CMK (cell line): ENCODE results near the gene ZNF469.

ENCODE experiments used
- DNase-seq: peaks from one replicate; pipeline ENCODE4 v3.0.0-alpha.2; 2010; ENCODE audit warnings: low read depth

Gene ZNF469

DNA sequence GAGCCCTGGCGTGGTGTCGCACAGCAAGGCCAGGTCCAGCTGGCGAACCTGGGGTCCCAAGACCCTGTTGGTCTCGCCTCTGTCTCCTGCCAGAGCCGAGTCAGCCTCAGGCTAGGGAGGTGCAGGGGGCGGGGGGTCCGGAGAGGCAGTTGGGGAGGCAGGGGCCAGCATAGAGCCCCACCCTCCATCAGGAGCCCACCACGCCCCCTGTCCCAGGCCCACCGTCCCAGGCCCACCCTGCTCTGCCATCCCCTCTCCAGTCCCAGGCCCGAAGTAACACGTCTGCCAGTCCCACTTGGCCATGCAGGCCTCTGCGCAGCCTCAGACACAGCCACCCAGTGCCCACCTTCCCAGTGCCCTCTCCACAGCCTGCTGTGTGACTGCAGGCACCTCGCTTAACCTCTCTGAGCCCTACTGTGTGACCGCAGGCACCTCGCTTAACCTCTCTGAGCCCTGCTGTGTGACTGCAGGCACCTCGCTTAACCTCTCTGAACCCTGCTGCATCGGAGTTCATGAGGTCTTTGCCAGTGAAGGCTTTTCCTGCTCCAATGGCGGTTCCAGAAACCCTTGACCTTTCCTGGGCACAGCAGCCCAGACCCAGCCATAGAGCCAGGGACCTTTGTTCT is 29.3 kb downstream of the ZNF469 start:
- DNase-seq, result no peak

DNA sequence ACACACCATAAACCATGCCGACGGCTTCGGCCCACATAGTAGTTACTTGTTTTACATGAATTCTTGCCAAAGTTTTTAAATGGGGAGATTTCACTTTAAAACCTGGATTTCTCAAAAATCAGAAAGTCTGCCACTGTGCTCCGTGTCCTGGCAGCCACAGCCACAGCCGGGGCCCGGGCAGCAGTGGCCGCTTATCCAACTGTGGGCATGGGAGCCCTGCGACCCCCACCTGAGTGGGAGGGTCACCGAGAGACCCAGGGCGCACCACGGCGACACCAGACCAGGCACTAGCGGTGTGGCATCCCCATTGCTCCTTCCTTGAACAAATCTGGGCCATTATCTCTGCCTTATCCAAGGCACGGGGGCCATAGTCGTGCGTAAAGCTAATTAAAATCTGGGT is 30.0 kb downstream of the ZNF469 start:
- DNase-seq, result no peak

DNA sequence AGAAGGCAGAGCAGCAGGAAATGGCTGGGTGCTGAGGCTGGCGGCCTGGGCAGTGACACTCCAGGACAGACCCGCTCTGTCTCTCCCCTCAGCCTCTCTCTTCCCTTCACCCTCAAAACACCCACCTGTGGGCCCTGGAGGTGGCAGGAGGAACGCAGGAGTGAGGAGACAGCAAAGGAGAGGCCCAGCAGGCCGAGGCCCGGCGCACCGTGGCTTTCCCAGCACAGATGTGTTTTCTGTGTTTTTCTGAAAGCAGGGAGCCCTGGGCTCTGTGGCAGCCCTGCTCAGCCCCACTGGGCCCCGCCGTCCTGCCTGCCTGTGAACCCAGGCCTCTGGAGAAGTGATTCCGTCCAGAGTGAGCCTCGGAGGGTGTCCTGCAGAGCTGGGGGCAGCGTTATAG is 30.5 kb downstream of the ZNF469 start:
- DNase-seq, result no peak

DNA sequence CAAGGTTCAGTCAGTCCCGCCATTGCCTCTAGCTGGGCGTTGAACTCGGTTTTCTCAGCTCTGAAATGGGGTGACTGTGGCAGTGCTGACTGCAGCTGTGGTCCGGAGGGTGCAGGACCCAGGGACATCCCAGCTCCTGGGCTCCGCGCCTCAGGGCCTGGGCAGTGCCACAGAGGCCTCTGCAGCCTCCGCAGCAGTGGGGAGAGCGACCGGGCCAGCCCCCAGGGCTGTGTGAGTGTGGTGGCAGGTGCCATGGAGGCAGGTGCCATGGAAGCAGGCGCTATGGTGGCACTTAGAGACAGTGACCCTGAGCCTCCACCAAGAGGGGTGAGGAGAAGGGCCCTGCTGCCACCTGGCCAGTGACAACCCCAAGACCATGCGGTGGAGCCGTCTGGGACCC is 30.9 kb downstream of the ZNF469 start:
- DNase-seq, result no peak

DNA sequence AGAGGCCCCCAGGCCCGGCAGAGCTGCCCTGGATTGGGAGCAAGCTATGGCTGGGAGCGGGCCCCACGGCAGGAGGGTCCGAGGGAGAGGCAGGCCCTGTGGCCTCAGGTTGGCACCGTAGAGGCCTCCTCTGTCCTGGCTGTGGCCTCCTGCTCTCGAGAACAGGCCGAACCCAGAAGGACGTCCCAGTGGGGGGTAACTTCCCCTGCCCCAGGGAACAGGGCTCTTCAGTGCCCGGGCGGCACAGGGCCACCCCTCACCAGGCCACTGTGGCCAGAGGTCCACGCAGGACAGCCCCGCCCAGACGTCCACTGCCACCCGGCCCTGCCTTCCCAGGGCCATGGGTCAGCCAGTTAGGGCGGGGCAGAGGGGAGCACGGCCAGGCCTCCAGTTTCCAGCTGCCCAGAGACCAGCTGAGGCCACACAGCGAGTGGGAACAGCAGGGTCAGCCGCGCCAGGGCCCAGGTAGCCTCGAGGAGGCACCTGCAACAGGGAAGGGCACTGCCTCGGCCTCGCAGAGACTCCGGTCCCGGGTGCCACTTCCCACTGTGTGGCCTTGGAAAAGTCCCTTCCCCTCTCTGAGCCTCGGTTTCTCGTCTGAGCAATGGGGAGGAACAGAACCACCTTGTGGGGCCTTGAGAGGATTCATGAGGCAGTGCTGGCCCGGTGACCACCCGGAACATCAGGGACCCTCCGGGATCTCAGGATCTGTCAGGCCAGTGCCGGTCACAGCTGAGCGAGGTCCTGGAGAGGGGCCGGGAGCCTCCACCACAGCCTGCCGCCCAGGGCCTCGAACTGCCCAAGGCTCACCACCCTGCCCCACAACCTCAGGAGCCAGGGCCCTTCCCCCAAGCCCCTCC is 32.0 kb downstream of the ZNF469 start:
- DNase-seq, result no peak

DNA sequence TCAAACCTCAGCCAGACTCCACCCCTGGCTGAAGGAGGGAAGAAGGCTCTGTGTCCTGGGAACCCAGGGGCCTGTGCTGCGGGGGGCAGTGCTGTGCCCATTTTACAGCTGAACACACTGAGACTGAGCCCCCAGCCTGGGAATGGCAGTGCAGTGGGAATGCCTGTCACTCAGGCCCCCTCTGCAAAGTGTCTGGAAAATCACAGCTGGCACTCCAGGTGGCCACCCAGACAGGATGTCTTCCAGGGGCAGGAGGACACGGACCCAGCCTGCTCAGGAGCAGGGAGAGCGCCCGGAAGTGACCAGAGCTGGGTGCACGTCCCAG is 32.6 kb downstream of the ZNF469 start:
- no peak for DNase-seq

DNA sequence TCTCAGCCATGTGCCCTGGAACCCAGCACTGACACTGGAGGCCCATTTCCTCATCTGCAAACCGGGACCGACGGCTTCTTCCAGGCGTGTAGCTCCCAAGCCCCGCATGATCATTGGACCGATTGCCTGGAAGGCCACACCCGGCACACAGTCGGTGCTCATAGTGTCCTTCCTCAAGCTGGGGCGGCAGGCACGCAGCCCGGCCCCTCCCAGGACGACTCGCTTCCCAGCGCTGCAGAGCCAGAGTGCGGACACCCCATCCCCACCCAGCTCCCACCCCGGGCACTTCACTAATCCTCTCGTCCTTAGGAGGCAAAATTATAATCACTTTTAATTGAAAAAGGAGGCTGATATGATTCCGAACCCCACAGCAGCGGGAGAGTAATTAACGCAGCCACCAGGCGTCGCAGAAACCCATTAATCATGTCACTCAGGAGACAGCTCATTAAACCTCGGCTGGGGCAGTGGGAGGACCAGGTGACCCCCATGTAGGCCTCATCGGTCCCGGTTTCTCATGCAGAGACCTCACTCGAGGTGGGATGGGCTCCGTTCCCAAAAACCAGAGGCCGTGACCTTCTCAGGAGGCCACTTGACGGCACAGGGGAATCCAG is 33.1 kb downstream of the ZNF469 start:
- no peak for DNase-seq

DNA sequence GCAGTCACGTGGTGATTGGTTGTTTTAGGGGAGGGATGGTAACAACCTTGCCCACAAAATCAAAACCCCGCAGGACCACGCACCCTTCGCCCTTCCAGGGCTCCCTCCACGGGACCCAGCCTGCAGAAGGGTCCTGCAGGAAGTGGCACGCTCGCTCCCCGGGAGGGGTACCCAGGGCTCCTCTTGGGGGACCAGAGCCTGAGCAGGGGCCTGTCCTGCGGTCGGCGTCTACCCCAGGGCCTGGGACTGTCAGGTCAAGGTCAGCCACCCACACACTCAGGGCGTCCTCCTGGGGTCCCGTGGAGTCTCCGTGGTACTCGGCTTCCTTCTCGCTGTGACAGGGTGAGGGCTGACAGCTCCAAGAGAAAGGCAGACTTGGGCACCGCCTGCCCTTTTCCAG is 33.9 kb downstream of the ZNF469 start:
- DNase-seq, result no peak

DNA sequence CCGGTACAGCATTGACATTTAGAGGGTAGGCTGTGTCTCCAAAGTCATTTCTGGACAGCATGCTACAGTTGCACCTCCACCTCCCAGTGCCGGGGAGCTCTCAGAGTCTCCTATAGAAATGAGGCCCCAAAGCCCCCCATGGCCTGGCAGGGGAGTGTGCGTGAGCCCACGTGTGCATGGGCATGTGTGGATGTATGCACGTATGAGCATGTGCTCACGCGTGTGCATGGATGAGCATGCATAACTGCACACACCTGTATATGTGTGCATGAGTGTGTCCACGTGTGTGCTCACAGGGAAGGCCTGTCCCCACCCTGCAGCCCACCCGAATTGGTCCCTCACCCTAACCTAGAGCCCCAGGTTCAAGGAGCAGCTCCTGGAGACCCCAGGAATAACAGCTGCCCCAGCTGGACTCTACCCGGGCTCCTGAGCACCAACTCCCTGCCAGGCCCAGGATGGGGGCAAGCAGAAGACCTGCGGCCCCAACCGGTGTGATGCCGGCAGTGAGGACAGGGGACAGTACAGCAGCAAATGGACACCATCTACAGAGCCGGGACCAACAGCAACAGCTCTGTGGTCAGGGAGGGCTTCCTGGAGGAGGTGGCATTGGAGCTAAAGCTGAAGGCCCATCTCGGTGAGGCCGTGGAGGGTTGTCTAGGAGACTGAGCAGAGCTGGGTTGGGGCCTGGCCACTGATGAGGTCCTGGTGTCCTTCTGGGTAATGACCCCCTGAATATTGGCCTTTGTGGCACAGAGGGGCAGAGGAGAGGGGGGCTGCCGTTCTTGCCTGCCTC is 35.1 kb downstream of the ZNF469 start:
- DNase-seq, result no peak

DNA sequence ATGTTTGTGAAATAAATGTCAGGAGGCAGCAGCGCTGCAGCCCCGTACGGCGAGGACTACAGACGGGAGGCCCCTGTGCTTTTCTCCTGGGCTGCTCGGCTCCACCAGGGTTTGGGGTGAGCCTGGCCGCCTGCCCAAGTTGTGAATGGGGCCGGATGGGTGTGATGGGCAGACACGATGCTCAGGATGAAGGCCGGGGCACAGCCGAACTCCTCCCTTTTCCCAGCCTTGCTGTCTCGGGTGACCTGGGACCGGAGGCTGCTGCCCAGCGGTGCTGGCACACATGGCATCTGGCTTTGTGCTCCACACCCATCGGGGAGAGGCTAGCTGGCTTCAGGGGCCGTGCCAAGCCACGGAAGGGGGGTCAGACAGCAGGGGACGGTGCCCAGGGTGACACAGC is 36.1 kb downstream of the ZNF469 start:
- DNase-seq, result no peak

DNA sequence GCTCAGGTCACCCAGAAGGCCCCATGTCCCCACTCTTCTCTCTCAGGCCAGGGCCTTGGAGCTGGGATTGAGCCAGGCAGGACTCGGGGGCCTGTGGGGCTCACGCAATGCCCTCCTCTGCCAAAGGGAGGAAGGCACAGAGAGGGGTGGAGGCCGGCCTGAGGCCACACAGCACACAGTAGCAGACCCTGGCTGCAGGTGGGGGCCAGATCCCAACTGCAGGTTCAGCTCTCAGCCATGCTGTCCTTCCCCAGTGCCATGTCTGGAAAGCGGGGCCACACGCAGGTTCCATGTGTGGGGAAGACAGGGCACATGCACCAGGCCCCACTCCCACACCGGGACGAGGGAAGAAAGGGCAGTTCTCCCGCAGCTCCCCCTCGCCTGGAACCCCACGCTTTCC is 37.0 kb downstream of the ZNF469 start:
- no peak for DNase-seq

DNA sequence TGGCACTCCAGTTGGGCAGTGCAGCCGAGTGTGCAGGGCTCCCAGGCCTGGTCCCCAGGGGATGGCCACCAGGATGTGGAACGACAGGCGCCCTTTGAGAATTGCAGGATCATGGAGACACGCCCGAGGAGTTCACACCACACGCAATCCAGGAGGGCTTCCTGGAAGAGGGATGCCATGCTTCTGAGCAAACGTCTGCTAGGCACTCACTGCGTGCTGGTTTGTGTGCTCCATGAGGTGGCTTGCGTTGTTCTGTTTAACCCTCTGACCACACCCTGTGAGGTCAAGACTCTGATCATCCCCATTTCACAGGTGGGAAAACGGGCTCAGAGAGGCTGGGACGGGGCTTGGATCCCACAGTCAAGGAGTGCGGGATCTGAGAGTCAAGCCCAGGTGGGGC is 37.7 kb downstream of the ZNF469 start:
- DNase-seq, result no peak

DNA sequence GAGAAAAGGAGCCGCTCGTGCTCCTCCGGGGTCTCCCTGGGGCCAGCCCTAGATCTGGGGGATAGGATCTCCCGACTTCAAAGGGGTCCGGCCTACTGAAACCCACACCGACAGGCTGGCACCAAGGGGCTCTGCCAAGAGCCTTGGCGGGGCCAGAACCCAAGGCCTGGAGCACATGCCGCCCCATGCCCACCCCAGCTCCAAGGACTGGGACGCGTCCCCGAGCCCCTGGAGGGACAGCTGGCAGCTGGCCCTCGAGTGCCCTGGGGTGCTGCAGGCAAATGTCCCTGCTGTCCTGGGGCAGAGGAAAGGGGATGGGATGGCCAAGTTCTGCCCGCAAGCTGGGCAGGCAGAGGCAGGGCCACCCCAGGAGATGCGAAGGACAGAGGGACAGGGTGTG is 38.5 kb downstream of the ZNF469 start:
- no peak for DNase-seq

DNA sequence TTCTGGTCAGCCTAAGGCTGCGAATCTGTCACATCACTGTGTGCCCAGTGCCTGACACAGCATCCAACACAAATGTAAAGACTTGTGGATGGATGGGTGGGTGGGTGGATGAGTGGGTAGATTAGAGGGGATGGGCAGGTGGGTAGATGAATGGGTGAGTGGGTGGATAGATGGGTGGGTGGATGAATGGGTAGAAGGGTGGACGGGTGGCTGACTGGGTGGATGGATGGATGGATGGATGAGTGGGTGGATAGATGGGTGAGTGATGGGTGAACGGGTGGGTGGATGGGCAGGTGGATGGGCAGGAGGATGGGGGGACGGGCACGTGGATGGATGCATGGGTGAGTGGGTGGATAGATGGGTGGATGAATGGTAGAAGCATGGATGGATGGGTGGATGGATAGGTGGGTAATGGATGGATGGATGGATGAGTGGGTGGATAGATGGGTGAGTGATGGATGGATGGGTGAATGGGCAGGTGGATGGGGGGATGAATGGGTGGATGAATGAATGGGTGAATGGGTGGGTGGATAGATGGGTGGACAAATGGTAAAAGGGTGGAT is 39.2 kb downstream of the ZNF469 start:
- DNase-seq, result no peak

DNA sequence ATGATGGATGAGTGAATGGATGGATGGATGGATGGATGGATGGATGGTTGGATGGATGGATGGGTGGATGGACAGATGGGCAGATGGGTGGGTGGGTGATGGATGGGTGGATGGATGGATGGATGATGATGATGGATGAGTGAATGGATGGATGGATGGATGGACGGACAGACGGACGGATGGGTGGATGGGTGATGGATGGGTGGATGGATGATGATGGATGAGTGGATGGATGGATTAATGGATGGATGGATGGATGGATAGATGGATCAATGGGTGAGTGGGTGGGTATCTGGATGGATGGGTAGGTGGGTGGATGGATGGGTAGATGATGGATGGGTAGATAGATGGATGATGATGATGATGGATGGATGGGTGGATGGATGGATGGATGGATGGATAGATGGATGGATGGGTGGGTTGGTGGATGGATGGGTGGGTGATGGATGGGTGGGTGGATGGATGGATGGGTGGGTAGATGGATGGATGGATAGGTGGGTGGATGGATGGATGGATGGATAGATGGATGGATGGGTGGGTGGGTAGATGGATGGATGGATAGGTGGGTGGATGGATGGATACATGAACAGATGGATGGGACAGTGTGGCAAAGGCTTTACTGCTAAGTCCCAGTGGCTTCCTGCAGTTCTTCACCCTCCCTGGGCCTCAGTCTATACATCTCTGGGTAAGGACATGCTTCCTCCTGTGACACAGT is 40.1 kb downstream of the ZNF469 start:
- no peak for DNase-seq

DNA sequence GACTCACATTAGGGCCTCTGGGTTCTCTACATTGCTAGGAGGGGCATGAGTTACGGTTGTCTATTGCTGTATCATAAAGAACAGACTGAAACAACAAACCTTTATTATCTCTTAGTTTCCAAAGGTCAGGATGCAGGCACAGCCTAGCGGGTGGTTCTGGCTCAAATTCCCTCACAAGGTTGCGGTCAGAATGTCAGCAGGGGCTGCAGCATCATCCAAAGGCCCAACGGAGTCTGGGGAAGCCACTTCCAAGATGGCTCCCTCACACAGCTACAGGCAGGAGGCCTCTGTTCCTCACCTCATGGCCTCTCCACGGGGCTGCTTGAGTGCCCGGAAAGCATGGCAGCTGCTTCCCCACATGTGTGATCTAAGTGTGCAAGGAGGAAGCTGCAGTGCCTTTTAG is 40.7 kb downstream of the ZNF469 start:
- no peak for DNase-seq

DNA sequence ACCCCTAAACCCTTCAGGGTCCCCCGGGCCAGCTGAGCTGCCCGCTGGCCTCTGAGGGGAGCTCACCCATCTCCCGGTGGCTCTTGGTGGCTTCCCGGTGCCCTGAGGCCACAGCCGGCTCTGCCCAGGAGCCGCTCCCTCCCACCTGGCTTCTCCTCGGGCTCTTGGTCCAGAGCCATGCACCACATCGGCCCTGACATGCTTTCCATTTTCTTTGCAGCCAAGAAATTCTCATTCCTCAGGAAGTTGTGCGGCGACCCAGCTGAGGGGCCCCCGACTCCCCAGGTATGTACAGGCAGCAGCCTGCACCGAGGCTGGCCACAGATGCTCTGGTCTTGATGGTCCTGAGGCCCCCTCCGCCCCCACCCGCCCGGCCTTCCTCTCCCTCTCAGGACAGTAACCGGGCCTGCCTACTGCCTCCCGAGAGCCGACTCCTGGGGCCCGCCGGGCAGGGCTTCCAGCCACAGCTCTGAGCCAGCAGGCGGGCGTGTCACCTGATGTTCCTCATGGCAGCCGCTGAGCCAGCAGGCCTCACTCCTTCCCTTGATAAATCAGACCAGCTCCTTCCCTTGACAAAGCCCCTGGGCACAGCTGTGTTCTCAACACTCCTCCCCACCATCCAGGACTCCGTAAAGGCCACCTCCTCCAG is 42.0 kb downstream of the ZNF469 start:
- DNase-seq, result no peak

DNA sequence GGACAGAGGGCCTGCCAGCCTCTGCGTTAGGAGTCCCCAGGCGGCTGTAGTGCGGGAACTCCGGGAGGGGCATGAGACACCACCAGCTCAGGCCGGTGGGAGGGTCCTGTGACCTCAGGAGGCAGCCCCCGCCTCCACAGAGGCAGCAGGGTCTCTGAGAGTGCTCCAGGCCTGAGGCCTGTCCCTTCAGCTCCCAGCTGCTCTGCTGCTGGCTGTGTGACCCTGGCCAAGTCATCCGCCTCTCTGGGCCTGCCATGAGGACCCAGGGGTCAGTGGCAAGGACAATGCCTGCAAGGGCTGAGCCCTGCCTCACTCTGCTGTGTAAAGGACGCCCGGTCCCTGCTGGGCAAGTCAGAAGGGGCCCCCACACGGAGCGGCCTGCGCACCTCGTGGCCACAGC is 43.3 kb downstream of the ZNF469 start:
- no peak for DNase-seq

DNA sequence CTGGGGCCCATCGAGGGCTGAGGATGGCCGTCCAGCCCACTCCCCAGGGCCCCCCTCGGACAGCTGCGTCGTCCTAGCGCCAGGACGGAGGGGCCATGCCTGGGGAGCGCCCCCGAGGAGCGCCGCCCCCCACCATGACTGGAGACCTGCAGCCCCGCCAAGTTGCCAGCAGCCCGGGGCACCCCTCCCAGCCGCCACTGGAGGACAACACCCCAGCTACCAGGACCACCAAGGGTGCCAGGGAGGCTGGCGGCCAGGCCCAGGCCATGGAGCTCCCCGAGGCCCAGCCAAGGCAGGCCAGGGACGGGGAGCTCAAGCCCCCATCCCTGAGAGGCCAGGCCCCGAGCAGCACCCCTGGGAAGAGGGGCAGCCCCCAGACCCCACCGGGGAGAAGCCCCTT is 44.6 kb downstream of the ZNF469 start:
- DNase-seq, result no peak

DNA sequence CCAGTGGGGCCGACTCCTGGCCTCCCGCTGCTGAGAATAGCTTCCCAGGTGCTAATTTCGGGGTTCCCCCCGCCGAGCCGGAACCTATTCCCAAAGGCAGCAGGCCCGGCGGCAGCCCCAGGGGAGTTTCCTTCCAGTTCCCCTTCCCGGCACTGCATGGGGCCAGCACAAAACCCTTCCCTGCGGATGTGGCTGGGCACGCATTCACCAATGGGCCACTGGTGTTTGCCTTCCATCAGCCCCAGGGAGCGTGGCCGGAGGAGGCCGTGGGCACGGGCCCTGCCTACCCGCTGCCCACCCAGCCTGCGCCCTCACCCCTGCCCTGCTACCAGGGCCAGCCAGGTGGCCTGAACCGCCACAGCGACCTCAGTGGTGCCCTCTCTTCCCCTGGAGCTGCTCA is 45.4 kb downstream of the ZNF469 start:
- no peak for DNase-seq
